PC-9 (cell line): ENCODE measurements around the gene ARHGEF12. TPM values are rescaled to one million over a fixed set of nuclear protein-coding genes. Genes with fewer than 3 reads are reported as not detected.

Experiments
- BruUV-seq: library from RNA; stranded (reverse); fragments of 400-500 nt; replicated peaks from 2 replicates; lab custom pipeline; 2021; lab: Mats Ljungman, UMichigan
- CTCF ChIA-PET: fragments of 300-600 bp; sonication (Branson Sonifier 250); formaldehyde crosslinking; loops from one replicate; lab custom pipeline; 2022; ENCODE audit warnings: antibody characterized with exemption; lab: Charles Lee
- POLR2A ChIA-PET: fragments of 300-600 bp; sonication (Branson Sonifier 250); formaldehyde crosslinking; loops from one replicate; lab custom pipeline; 2022; ENCODE audit warnings: antibody characterized with exemption; ENCODE audit not compliant: unreplicated experiment; lab: Charles Lee
- DNase-seq, 2 experiments: peaks; one replicate each; pipeline versions ENCODE4 v3.0.0 to v3.0.0-alpha.2; 2015 to 2022; ENCODE audit warnings: mixed read lengths in 1 of 2
- H2AFZ ChIP-seq: fragments of 200-600 bp; sonication (generic); 2 replicates; pipeline ENCODE4 v1.8.1; 2017; ENCODE audit warnings: antibody characterized with exemption
- H3F3A ChIP-seq: fragments of 200-600 bp; sonication (generic); 2 replicates; pipeline ENCODE4 v1.8.1; 2017; ENCODE audit warnings: antibody characterized with exemption, mild to moderate bottlenecking, low read depth; ENCODE audit not compliant: insufficient read depth
- H3K27ac ChIP-seq: fragments of 200-600 bp; sonication (generic); 2 replicates; pipeline ENCODE4 v1.6.1; 2016; ENCODE audit warnings: mixed run types
- H3K27me3 ChIP-seq: fragments of 200-600 bp; sonication (generic); 2 replicates; pipeline ENCODE4 v1.6.1; 2016; ENCODE audit warnings: low read depth, mixed run types; ENCODE audit not compliant: insufficient read depth
- H3K36me3 ChIP-seq: fragments of 200-600 bp; sonication (generic); 2 replicates; pipeline ENCODE4 v1.6.1; 2016; ENCODE audit warnings: low read depth, mixed run types
- H3K4me1 ChIP-seq: fragments of 200-600 bp; sonication (generic); replicated peaks from 2 replicates; pipeline ENCODE4 v1.6.1; 2016; ENCODE audit warnings: mixed run types; ENCODE audit not compliant: insufficient read depth
- H3K4me2 ChIP-seq: fragments of 200-600 bp; sonication (generic); 2 replicates; pipeline ENCODE4 v1.6.1; 2017; ENCODE audit warnings: mixed run types
- H3K4me3 ChIP-seq: fragments of 200-600 bp; sonication (generic); 2 replicates; pipeline ENCODE4 v1.6.1; 2016; ENCODE audit warnings: mixed run types
- H3K79me2 ChIP-seq: fragments of 200-600 bp; sonication (generic); 2 replicates; pipeline ENCODE4 v1.6.1; 2017; ENCODE audit warnings: low read depth, mixed run types
- H3K9me2 ChIP-seq: fragments of 200-600 bp; sonication (generic); 2 replicates; pipeline ENCODE4 v1.8.1; 2017; ENCODE audit warnings: mild to moderate bottlenecking; ENCODE audit not compliant: insufficient read depth
- H3K9me3 ChIP-seq: fragments of 200-600 bp; sonication (generic); 2 replicates; pipeline ENCODE4 v1.8.1; 2016; ENCODE audit warnings: low read depth; ENCODE audit not compliant: insufficient read depth
- H4K20me1 ChIP-seq: fragments of 200-600 bp; sonication (generic); 2 replicates; pipeline ENCODE4 v1.8.1; 2017; ENCODE audit not compliant: insufficient read depth
- EZH2 ChIP-seq: fragments of 200-600 bp; sonication (generic); IDR thresholded peaks from 2 replicates; pipeline ENCODE4 v1.8.0; 2017; ENCODE audit warnings: antibody characterized with exemption, low read depth
- intact Hi-C: fragments of 100-400 bp; cut with micrococcal nuclease; formaldehyde crosslinking; loops from one replicate; pipeline ENCODE4 v1.10.0; 2022; ENCODE audit not compliant: unreplicated experiment
- total RNA-seq: library from RNA; stranded (reverse); gene quantifications from 2 replicates; pipeline ENCODE4 v1.2.3, GENCODE V29; 2021
- TF ChIP-seq, protein P1 (sequence below): fragments of 200-600 bp; sonication (generic); conservative IDR thresholded peaks from 2 replicates; pipeline ENCODE4 v1.6.1; 2017; ENCODE audit warnings: mixed run types, antibody characterized with exemption, mild to moderate bottlenecking, moderate library complexity

Gene ARHGEF12
- total RNA-seq, 1 experiment from 2014 or later, result 76.5 TPM

DNA sequence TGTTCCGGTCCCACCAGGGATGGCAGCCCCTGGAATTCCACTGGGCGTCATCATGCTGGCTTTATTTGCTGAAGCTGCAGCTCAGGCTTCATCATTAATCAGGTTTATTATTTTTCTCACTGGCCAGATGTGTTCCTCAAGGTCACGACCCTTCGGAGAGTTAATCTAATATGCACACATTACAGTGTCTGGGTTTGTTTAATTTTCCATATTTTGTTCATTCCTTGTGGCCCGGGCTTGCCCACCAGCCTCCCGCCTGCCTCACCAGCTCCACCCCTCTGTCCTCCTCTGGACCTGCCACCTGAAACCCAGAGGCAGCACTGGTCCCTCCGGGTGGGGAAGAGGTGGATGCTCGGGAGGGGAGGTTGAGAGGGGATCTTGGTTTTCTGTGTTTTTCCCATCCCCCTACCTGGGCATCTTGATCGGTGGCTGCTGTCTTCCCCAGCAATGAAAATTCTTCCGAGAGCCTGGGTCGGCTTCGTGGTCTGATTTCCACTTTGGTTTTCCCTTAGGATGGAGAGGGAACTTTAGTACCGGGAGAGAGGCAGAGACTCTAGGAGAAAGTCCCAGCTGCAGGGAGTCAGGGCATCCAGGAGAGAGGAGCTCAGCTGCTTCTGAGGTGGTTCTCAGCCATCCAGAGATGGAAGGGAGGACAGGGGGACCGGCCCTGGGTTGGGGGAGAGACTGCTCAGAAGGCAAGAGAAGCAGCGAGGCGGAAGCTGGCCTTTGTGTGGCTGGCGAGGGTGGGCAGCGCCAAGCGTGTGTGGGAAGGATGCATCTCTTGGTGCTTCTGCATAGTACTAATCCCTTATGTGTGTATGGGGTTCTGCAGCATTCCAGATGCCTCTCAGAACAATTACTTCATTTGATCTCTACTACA is 177.5 kb downstream of the ARHGEF12 start:
- CTCF ChIA-PET, result no interaction called here
- Histone ChIP-seq H3K79me2 (no peaks in the 10 kb centered on the region), H3K27me3 (peaks cover 67% of the 10 kb centered on the region), H3K27ac (no peak overlapping the region), H3K9me3 (no peaks in the 10 kb centered on the region), H3K36me3 (no peaks in the 10 kb centered on the region), H3K4me3 (no peak overlapping the region), H2AFZ (no peak overlapping the region), H3K4me2 (no peak overlapping the region), H4K20me1 (no peaks in the 10 kb centered on the region), H3K4me1 (no peaks in the 10 kb centered on the region), H3K9me2 (no peaks in the 10 kb centered on the region), H3F3A (no peaks in the 10 kb centered on the region)
- DNase-seq, result no peak
- no TSS peak for BruUV-seq
- TF ChIP-seq, protein P1, sequence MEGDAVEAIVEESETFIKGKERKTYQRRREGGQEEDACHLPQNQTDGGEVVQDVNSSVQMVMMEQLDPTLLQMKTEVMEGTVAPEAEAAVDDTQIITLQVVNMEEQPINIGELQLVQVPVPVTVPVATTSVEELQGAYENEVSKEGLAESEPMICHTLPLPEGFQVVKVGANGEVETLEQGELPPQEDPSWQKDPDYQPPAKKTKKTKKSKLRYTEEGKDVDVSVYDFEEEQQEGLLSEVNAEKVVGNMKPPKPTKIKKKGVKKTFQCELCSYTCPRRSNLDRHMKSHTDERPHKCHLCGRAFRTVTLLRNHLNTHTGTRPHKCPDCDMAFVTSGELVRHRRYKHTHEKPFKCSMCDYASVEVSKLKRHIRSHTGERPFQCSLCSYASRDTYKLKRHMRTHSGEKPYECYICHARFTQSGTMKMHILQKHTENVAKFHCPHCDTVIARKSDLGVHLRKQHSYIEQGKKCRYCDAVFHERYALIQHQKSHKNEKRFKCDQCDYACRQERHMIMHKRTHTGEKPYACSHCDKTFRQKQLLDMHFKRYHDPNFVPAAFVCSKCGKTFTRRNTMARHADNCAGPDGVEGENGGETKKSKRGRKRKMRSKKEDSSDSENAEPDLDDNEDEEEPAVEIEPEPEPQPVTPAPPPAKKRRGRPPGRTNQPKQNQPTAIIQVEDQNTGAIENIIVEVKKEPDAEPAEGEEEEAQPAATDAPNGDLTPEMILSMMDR, result no peak
- TF ChIP-seq EZH2, result no peak
- POLR2A ChIA-PET, result no interaction called here
- intact Hi-C loops, result loop anchor here (5.0 to 10.0 kb wide), 4 partner anchors 341 to 1079 kb away; no protein-coding TSS in a partner anchor

DNA sequence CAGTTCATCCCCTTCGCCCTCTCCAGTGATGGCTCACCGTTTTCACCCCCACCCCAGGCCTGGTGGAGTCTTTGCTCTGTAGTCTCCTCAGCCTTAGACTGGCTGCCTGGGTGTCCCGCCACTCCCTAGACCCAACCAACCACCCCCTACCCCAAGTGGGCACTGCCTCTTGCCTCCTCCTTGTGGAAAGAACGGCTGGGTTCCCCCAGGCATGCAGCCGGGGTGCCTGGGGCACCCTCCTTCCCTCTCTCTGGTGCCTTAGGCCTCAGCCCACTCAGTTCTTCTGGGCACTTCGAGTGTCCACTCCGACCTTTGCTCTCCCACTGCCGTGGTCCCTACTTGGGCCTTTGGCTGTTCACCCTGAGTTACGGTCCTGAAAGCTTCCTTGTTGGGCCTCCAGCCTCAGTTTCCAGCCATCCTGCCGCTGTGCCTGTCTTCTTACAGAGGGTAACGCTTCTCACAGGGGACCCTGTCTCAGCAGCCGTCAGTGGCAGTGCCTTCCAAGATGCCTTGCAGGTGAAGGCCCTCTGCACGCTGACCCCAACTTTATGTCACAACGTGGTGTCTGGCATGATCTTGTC is 178.4 kb downstream of the ARHGEF12 start:
- BruUV-seq, result no TSS peak
- DNase-seq, result no peak
- H3K36me3 ChIP-seq, result no peaks in the 10 kb centered on the region
- H3K4me1 ChIP-seq, result no peaks in the 10 kb centered on the region
- no peaks in the 10 kb centered on the region for H3F3A ChIP-seq
- no peaks in the 10 kb centered on the region for H3K79me2 ChIP-seq
- peaks cover 67% of the 10 kb centered on the region for H3K27me3 ChIP-seq
- intact Hi-C loops, result loop anchor here (5.0 to 10.0 kb wide), 4 partner anchors 342 to 1078 kb away; no protein-coding TSS in a partner anchor
- POLR2A ChIA-PET, result no interaction called here
- CTCF ChIA-PET, result no interaction called here
- no peaks in the 10 kb centered on the region for H4K20me1 ChIP-seq
- TF ChIP-seq, protein P1, result no peak
- TF ChIP-seq EZH2, result no peak
- H3K27ac ChIP-seq, result no peak overlapping the region
- H3K4me2 ChIP-seq, result no peak overlapping the region
- H3K4me3 ChIP-seq, result no peak overlapping the region
- H3K9me3 ChIP-seq, result no peaks in the 10 kb centered on the region
- no peak overlapping the region for H2AFZ ChIP-seq
- H3K9me2 ChIP-seq, result no peaks in the 10 kb centered on the region

DNA sequence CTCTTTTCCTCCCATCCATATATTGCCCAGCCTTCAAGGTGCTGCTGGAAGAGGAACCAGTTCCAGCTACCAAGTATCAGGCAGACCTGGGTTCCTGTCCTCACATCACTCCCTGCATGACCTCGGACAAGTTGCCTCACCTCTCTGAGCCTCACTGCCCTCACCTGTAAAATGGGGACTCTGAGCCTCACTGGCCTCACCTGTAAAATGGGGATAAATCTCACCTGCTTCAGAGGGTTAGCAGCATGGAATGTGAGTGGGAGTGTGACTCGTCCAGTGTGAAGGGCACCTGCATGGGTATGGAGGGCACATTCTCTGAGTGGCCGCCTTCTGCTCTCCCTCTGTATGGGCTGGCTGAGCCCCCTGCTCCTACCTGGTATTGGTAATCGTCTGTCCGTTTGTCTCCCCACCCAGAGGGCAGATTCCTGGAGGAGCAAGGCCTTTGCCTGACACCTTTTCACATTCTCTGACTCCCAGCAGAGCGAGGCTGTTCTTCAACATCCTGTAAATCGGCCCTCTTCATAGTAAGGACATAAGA is 179.0 kb downstream of the ARHGEF12 start:
- intact Hi-C loops, result loop anchor here (10.0 kb wide), 1 partner anchor 600 kb away; no protein-coding TSS in a partner anchor
- POLR2A ChIA-PET, result no interaction called here

More for the DNA sequence above, 179.0 kb downstream of the ARHGEF12 start:
- no TSS peak for BruUV-seq
- Histone ChIP-seq H3K79me2 (no peaks in the 10 kb centered on the region), H3K9me2 (no peaks in the 10 kb centered on the region), H4K20me1 (no peaks in the 10 kb centered on the region), H2AFZ (no peak overlapping the region), H3K4me2 (no peak overlapping the region), H3K4me1 (no peaks in the 10 kb centered on the region), H3F3A (no peaks in the 10 kb centered on the region), H3K36me3 (no peaks in the 10 kb centered on the region), H3K27ac (no peak overlapping the region), H3K27me3 (peaks cover 67% of the 10 kb centered on the region), H3K4me3 (no peak overlapping the region), H3K9me3 (no peaks in the 10 kb centered on the region)
- CTCF ChIA-PET, result no interaction called here
- TF ChIP-seq, protein P1, result no peak
- TF ChIP-seq EZH2, result no peak
- no peak for DNase-seq
